Islet precursor cell (in vitro differentiated cells): ENCODE measurements around the gene GIT2.

Experiments
- DNase-seq: peaks from one replicate; pipeline ENCODE4 v3.0.0-alpha.2; 2018

GIT2 gene

DNA sequence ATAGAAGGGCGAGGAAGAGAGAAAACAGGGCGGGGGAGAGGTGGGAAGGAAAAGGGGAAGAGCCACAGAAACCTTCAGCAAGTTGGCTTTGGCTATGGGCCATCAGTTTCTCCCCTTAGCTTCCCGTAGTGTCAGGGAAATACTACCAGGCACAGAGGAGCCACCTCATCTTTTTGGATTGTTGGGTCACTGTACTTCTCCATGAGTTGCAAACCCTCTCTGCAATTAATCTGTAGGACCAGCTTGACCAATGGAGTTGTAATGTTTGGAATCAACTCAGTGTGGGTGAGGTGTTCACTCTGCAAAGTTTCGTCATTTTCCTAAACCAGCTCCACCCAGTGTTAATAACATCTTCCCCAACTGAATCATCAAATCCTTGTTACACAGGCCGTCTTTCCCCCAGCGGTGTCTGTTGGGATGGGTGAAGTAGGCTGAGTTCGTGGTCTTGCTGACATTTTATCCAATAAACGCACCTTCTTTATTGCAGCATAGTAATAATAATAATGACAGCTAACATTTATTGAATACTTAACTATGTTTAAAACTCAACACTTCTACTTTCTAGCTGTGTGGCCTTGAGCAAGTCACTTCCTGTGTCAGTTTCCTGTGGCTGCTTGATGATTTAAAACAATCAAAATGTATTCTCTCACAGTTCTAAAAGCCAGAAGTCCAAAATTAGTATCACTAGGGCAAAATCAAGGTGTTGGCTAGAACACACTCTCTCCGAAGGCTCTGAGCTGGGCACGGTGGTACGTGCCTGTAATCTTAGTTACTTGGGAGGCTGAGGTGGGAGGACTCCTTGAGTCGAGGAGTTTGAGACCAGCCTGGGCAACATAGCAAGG, 107.8 kb downstream of the GIT2 start:
- peak; percentile 43 for DNase-seq

DNA sequence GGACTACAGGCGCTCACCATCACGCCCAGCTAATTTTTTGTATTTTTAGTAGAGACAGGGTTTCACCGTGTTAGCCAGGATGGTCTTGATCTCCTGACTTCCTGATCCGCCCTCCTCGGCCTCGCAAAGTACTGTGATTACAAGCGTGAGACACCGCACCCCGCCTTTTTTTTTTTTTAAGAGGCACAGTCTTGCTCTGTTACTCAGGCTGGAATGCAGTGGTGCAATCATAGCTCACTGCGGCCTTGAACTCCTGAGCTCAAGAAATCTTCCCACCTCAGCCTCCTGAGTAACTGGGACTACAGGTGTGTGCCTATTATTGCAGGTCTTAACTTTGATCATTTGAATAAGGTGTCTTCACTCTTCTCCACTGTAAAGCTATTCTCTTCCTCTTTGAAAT, 110.6 kb downstream of the GIT2 start:
- peak; percentile 54 for DNase-seq

DNA sequence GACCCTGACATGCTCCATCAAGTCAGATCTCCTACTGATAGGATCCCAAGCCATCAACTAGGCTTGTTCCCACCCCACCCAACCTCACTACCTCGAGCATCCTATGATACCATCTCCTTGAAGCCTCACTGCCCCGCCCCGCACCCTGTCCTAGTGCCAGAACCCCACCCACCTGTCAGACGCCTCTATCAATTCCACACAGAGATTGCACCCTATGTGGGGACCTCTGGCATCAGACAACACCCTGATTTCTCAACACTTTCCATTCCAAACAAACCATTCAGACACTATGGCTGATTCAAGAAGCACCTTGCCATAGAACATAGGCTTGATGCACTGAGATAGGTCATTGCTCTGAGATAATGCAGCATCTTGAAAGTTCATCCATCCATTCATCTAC, 112.7 kb downstream of the GIT2 start:
- DNase-seq, result no peak

DNA sequence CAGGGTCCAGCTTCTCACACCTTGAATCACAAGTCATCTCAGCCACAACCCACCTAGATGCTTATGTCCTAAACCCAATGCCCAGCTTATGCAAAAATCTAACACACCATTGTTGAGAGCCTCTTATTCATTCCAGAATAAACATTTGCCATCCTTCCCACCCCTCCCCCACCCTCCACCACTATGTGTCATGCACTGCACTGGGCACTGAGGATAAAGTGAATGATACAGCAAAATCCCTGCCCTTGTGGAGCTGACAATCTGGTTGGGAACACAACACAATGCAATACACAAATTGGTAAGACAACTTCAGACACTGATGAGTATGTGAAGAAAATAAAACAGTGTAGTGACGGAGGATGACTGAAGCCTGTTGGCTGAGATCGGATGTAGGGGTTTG, 114.4 kb downstream of the GIT2 start:
- DNase-seq, result no peak

DNA sequence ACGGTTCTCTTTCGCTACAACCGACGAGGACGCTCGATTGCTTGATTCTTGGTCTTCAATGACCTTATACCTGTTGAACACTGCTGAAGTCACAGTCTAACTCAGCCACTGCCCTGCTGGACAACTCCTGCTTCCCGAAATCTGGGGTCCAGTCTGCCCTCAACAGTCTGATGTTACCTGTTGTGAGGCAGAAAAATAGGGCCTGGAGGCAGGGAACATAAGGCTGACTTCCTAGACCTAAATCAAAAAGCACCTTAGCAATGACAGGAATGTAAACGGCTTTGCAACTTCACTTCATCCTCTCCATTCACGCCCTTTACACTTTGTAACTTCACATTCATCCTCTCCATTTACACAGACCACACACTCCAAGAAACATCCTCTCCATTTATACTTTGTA, 115.2 kb downstream of the GIT2 start:
- no peak for DNase-seq

DNA sequence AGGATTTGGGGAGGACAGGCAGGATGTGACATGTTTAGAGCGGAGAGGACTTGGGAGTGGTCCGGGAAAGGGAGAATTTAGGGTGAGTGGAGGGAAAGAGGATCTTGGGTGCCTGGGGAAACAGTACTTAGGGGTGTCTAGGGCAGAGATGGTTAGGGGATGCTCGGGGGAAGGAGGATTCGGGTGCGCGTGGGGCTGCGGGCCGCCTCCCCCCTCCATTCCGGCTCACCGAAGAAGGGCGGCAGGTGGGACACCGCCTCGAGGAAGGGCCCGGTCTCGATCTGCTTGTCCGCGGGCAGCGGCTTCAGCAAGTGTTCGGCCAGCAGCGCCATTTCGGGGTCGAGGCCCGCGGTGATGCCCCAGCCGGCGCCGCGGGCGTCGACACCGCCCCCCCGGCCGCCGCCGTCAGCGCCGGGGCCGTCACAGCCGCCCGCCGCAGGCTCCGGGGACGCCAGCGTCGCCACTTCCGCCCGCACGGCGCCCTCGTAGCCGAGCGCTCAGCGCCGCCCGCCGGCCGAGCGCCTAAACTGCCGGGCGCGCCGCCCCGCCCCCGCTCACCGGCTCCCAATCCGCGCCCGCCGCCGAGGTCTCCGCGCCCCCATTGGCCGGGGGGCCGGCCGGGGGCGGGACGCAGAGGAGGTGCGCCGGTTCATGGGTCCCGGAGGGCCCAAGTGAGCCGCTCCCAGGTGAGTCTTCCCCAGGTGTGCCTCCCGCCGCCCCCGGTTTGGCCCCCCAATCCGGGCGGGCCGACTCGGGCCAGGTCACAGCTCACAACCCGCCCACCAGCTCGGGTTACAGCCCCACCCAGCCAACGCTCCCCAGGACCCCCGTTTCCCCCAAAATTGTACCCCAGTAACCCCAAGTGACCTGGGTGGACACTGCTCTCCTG, 115.9 kb downstream of the GIT2 start, which contains the start of gene GLTP:
GLTP (minus strand) TSS at position 499 of the 889 bp plus-strand sequence; CDS start at position 332, 167 bp downstream.
- peak; percentile 93 for DNase-seq
